Osteoblast (primary cell): ENCODE measurements around the gene IPO11. TPM values are rescaled to one million over a fixed set of nuclear protein-coding genes. Genes with fewer than 3 reads are reported as not detected.

Source experiments
- DNase-seq: peaks from one replicate; pipeline ENCODE4 v3.0.0; 2011; ENCODE audit warnings: low spot score, mixed read lengths; ENCODE audit not compliant: insufficient read length; ENCODE audit errors: missing footprints
- H2AFZ ChIP-seq: 2 replicates; pipeline ENCODE4 v1.6.0; 2011; ENCODE audit warnings: mild to moderate bottlenecking, low read length
- H3K27ac ChIP-seq: 2 replicates; pipeline ENCODE4 v1.5.1; 2011; ENCODE audit warnings: mild to moderate bottlenecking, low read depth, low read length, moderate library complexity
- H3K27me3 ChIP-seq: 2 replicates; pipeline ENCODE4 v1.6.0; 2012; ENCODE audit warnings: mild to moderate bottlenecking, control low read depth, inconsistent platforms, low read length, moderate library complexity; ENCODE audit not compliant: insufficient read depth
- H3K36me3 ChIP-seq: 2 replicates; pipeline ENCODE4 v1.5.1; 2011; ENCODE audit warnings: mild to moderate bottlenecking, low read length, control low read depth, moderate library complexity; ENCODE audit not compliant: insufficient read depth
- H3K4me1 ChIP-seq: 2 replicates; pipeline ENCODE4 v1.5.1; 2011; ENCODE audit warnings: mild to moderate bottlenecking, low read length, control low read depth, moderate library complexity; ENCODE audit not compliant: insufficient read depth
- H3K4me2 ChIP-seq: 2 replicates; pipeline ENCODE4 v1.6.0; 2011; ENCODE audit warnings: mild to moderate bottlenecking, low read length; ENCODE audit not compliant: insufficient read depth
- H3K4me3 ChIP-seq: fragments of 200-600 bp; sonication (generic); 3 replicates; pipeline ENCODE4 v1.5.1; 2012; ENCODE audit warnings: mild to moderate bottlenecking, low read length, inconsistent platforms; ENCODE audit not compliant: insufficient read depth
- H3K79me2 ChIP-seq: 2 replicates; pipeline ENCODE4 v1.6.0; 2012; ENCODE audit warnings: mild to moderate bottlenecking, low read length, control low read depth, inconsistent platforms; ENCODE audit not compliant: insufficient read depth
- H3K9me3 ChIP-seq: 2 replicates; pipeline ENCODE4 v1.5.1; 2011; ENCODE audit warnings: low read depth, low read length, control low read depth
- H4K20me1 ChIP-seq: 2 replicates; pipeline ENCODE4 v1.6.0; 2012; ENCODE audit warnings: mild to moderate bottlenecking, low read length, control low read depth; ENCODE audit not compliant: insufficient read depth
- total RNA-seq: library from RNA; depleted of rRNA; stranded (reverse); fragments of >200 nt; gene quantifications from 2 replicates; pipeline ENCODE4 v1.2.3, GENCODE V29; 2012
- TF ChIP-seq, protein P1 (sequence below): IDR thresholded peaks from 2 replicates; pipeline ENCODE4 v1.5.1; 2011; ENCODE audit warnings: mild to moderate bottlenecking, low read depth, low read length, moderate library complexity; ENCODE audit errors: extremely low read depth

The IPO11 gene
- total RNA-seq, 1 donor: 24.2 TPM

DNA sequence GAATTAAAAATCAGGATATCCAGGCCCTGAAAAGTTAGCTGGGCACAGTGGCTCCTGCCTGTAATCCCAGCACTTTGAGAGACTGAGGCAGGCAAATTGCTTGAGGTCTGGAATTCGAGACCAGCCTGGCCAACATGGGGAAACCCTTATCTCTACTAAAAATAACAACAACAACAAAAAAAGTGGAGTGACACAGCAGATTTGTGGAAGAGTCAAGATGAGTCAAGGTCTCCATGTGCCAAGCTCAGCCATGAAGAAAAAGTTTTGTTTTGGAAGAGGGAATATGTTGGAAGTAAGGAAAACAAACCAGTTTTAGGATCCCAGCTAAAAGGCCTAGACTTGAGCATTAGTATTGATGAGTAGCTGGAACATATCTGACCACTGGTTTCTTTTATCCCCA lies 180.8 kb downstream of the IPO11 start:
- Histone ChIP-seq H4K20me1 (no peaks in the 10 kb centered on the region), H3K4me1 (peaks cover 14% of the 10 kb centered on the region), H3K27me3 (no peaks in the 10 kb centered on the region), H3K27ac (peak overlapping the region; percentile 52), H3K9me3 (no peaks in the 10 kb centered on the region), H3K4me2 (no peak overlapping the region), H3K4me3 (no peak overlapping the region), H3K36me3 (peaks cover 2% of the 10 kb centered on the region), H2AFZ (no peak overlapping the region), H3K79me2 (no peaks in the 10 kb centered on the region)
- DNase-seq: no peak
- TF ChIP-seq, protein P1, sequence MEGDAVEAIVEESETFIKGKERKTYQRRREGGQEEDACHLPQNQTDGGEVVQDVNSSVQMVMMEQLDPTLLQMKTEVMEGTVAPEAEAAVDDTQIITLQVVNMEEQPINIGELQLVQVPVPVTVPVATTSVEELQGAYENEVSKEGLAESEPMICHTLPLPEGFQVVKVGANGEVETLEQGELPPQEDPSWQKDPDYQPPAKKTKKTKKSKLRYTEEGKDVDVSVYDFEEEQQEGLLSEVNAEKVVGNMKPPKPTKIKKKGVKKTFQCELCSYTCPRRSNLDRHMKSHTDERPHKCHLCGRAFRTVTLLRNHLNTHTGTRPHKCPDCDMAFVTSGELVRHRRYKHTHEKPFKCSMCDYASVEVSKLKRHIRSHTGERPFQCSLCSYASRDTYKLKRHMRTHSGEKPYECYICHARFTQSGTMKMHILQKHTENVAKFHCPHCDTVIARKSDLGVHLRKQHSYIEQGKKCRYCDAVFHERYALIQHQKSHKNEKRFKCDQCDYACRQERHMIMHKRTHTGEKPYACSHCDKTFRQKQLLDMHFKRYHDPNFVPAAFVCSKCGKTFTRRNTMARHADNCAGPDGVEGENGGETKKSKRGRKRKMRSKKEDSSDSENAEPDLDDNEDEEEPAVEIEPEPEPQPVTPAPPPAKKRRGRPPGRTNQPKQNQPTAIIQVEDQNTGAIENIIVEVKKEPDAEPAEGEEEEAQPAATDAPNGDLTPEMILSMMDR: no peak

DNA sequence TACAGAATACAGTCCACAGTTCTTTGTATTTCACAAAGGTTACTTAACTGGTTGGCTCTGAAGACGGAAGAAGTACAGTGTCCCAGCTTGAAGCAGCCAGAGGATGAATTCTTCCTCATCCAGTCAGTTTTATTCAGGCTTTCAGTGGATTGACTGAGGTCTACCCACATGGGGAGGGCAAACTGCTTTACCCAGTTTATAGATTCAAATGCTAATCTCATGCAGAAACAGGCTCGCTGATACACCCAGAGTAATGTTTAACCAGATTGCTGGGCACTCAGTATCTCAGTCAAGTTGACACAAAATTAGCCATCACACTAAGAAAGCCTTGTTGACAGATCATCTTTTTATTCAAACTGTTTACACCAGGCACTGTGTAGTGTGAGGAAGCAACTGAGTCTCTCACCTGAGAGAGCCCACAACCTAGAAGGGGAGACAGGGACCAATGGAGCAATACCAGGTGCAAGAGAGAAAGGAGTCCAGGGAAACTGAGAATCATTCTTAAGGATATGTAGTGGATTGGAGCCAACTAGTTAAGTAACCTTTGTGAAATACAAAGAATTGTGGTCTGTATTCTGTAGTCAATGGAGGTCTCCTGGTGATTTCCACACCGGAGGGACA lies 181.9 kb downstream of the IPO11 start:
- H3K27me3 ChIP-seq: no peaks in the 10 kb centered on the region
- TF ChIP-seq, protein P1: no peak
- H3K79me2 ChIP-seq: no peaks in the 10 kb centered on the region
- H3K4me3 ChIP-seq: no peak overlapping the region
- H3K27ac ChIP-seq: no peak overlapping the region
- peaks cover 2% of the 10 kb centered on the region for H3K36me3 ChIP-seq
- no peak overlapping the region for H3K4me2 ChIP-seq
- peaks cover 14% of the 10 kb centered on the region for H3K4me1 ChIP-seq
- DNase-seq: no peak
- H3K9me3 ChIP-seq: no peaks in the 10 kb centered on the region
- H4K20me1 ChIP-seq: no peaks in the 10 kb centered on the region
- no peak overlapping the region for H2AFZ ChIP-seq

DNA sequence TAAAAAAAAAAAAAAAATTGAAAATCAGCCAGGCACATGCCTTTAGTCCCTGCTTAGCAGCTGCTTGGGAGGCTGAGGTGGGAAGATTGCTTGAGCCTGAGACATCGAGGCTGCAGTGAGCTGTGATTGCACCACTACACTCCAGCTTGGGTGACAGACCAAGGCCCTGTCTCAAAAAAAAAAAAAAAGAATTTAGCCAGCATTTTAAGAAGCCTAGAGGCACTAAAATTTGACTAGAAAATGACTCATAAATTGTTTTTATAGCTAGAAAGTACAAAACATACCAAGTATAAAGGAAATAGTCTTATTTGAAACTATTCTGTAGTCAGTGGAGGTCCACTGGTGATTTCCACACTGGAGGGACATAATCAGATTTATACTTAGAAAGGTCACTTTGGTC lies 183.5 kb downstream of the IPO11 start:
- Histone ChIP-seq H4K20me1 (no peaks in the 10 kb centered on the region), H3K36me3 (peaks cover 2% of the 10 kb centered on the region), H3K4me1 (peaks cover 14% of the 10 kb centered on the region), H2AFZ (no peak overlapping the region), H3K27me3 (no peaks in the 10 kb centered on the region), H3K27ac (no peak overlapping the region), H3K9me3 (no peaks in the 10 kb centered on the region), H3K79me2 (no peaks in the 10 kb centered on the region), H3K4me3 (no peak overlapping the region), H3K4me2 (no peak overlapping the region)
- TF ChIP-seq, protein P1: no peak
- DNase-seq: no peak

DNA sequence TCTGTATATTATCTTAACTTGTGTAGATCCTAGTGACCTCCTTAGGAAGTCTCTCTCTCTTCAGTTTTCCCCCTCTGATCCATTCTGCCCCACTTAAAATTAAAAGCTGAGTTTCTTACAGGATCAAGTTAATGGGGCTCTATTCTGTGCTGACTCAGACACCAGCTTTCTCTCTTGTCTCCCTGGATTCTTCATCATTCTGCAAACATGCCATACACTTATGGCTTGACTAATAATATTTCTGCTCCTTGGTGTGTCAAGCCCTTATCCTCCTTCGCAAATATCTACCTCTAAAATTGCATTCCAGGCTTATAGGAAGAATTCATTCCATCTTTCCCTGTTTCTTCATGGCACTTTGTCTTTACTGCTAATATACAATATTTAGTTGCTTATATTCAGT lies 184.1 kb downstream of the IPO11 start:
- H2AFZ ChIP-seq: no peak overlapping the region
- H3K4me2 ChIP-seq: no peak overlapping the region
- no peak overlapping the region for H3K27ac ChIP-seq
- H3K4me3 ChIP-seq: no peak overlapping the region
- no peaks in the 10 kb centered on the region for H3K27me3 ChIP-seq
- no peaks in the 10 kb centered on the region for H3K79me2 ChIP-seq
- H3K4me1 ChIP-seq: peaks cover 14% of the 10 kb centered on the region
- peak; percentile 34 for DNase-seq
- no peaks in the 10 kb centered on the region for H4K20me1 ChIP-seq
- H3K9me3 ChIP-seq: no peaks in the 10 kb centered on the region
- peaks cover 2% of the 10 kb centered on the region for H3K36me3 ChIP-seq
- TF ChIP-seq, protein P1: no peak
